Stimulated activated CD4-positive, alpha-beta T cell treated with anti-CD3 and anti-CD28 coated beads, Interleukin-1b, Interleukin-23, amount 100 ng/mL, for 1 hour (primary cell): ENCODE data around the gene IGF2.
A peak's percentile ranks its signal among the peaks of the same experiment; 100 is the strongest.

ENCODE experiments used
- DNase-seq, 2 donors: peaks; one replicate each; pipeline ENCODE4 v3.0.0-alpha.2; 2020; ENCODE audit warnings: low read depth in 2 of 2

Gene IGF2

DNA sequence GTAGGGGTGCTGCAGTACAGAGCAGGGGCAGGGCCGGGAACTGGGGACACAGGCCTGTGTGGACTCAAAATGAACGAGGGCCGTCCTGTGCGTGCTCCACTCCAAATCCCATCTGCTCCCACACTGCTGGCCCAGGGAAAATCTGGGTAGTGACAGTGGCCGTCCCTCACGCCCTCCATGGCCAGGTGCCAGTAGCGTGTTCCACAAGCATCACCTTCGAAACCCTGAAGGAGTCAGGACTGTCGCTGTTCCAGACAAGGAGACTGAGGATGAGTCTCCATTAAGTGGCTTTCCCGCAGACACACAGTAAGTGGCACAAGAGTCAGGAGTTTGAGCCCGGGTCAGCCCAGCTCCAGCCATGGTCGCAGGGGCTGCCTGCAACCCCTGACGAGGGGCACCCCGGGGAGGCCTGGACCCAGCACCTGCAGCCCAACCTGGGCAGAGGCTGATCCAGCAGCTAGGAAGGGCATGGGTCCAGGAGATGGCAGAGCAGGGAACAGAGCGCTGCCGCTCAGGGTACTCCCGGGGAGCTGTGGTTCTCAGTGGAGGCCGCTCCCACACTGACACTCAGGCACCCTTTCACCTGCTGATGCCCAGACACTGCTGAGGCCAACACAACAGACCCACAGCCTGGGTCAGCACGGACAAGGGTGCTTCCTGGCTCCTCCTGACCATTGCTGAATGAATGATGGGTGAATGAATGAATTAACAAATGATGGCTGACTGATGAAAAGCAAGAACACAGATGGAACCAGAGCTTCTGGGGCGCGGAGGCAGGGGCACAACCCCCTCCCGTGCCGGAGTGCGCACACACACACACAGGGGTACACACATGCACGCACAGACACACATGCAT lies 35.3 kb downstream of the IGF2 start:
- no peak for DNase-seq

GRCh38 chr11:2102883-2103213 lies 36.3 kb downstream of the IGF2 start:
- DNase-seq = no peak

- DNase-seq = no peak
Measured at GRCh38 chr11:2102132-2102882, 36.9 kb downstream of the IGF2 start.

DNA sequence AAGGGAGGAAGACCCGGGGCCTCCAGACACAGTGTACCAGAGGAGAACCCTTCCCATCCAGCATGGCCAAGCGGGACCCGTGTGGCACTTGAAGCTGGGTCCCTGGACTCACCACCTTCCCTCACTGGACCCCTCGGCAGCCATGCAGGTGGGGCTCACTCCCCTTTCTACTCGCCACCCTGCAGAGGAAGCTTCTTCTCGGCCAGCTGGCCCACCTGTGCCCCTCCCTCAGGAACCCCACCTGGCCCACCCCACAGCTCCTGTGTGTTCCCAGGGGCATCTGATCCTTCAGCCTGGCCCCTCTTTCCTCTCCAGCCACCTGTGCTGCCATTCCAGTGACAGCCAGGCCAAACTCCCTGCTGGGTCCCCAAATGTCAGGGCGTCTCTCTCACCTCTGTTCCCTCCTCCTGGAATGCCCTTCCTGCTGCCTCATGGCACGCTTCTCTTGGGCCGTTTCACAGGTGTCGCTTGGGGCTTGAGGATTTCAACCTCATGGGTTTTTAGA lies 38.0 kb downstream of the IGF2 start:
- DNase-seq = no peak

GRCh38 chr11:2100361-2101170 lies 38.6 kb downstream of the IGF2 start:
- DNase-seq = no peak

- DNase-seq = no peak
Measured at GRCh38 chr11:2099516-2100349, 39.5 kb downstream of the IGF2 start.

GRCh38 chr11:2098691-2099515 lies 40.3 kb downstream of the IGF2 start:
- no peak for DNase-seq

- no peak for DNase-seq
Measured at GRCh38 chr11:2097998-2098690, 41.0 kb downstream of the IGF2 start.

GRCh38 chr11:2097356-2097997 lies 41.7 kb downstream of the IGF2 start:
- no peak for DNase-seq

- no peak for DNase-seq
Measured at GRCh38 chr11:2096919-2097301, 42.3 kb downstream of the IGF2 start.

DNA sequence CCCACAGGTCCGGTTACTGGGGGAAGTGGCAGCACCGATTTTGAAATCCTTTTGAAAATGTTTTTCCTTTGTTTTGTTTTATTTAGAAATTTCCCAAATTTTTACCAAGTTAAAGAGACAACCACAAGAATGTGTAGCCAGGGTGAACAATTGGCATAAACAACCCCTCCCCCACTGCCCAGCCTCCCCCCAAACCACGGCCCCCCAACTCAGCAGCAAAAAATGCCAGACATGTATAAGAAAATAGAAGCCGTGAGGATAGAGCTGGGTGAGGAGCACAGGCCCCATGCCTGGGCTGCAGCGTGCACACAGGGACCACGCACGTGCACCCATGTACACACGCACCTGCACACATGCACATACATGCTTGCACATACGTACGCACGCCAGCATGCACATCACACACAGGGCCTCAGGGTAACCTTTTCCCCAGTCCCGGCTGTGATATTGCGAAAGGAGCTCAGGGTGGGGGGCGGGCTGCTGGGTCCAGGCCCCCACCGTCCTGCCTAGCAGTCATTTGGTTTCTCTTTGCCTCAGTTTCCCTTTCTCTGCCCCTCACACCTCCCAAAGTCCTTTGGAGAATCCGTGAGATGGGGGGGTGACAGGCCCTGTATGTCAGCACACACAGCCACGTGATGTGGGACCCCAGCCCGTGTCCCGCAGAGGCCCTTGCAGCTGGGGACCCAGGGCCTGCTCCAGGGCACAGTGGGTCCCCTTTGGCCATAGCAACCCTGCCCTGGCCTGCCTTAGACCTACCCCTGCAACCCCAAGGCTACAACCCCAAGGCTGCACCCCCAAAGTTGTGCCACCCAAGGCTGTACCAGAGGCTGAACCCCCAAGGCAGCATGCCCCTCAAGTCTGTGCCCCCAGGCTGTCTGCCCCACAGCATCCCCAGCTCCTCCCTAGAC lies 42.9 kb downstream of the IGF2 start:
- DNase-seq = no peak

DNA sequence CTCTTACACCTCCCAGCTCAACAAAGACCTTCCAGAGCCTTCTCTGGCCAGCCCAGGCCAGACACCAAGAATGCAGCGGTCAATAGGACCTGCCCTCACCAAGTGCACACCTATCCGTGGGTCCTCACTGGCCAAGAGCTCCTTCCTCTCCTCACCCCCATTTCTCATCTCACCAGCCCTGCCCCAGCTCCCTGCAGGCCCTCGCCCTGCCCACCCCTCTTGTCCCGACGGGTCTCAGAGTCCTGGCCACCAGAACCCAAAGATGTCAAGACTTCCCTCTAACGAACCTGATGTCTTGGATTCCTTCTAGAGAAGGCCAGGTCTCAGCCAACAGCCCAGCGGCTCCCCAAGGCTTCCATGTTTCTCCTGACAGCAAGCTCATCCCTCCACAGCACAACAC lies 43.6 kb downstream of the IGF2 start:
- DNase-seq = no peak

DNA sequence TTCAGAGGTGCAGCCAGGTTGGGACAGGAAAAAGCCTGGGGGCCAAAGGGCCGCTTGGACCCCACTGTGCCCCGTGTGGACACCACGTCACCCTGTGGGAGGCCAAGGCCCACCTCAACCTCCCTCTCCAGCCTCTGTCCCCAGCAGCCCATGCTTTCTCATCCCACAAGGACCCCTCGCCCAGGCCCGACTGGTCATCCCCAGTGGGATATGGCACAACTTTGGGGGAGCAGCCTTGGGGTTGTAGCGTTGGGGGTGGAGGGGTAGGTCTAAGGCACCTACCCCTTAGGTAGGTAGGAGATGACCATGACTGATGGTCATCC lies 44.0 kb downstream of the IGF2 start:
- DNase-seq = no peak

GRCh38 chr11:2094354-2095197 lies 44.6 kb downstream of the IGF2 start:
- no peak for DNase-seq

DNA sequence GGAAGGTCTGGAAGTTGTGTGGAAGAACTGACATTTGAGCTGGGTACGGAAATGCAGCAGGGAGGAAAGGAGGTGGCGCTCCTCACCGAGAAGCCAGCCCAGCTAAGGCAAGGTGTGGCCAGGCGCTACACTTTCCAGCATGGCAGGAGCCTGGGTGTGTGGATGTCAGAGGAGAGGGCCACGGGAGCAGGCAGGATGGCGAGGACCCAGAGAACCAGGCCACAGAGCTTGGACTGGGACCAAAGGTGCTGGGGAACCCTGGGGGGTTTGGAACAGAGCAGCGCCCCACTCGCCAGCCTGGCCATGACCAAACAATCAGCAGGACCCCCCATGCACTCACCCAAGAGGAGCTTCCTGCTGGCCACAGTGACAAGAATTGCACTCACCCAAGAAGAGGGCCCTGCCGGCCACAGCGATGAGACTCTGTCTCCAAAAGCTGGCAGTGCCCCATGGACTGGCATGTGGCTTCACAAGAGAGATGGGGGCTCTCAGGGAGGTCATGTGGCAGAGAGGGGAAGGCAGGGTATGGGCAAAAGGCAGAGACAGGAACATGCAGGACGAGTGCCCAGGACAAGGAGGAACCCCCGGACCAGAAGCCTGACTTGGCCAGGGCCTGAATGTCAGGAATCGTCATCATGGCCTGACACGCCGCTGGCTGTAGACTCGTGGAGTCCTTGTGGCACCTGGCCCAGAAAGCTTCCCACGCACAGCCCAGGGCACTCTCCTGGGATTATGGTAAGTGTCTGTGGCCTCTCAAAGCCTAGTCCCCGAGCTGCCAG lies 45.4 kb downstream of the IGF2 start:
- no peak for DNase-seq

GRCh38 chr11:2092956-2093412 lies 46.2 kb downstream of the IGF2 start:
- DNase-seq = peak in 1 of 2 donors; percentile 47
